Measurements from ENCODE around the gene DDX39B.
"Not testable (repeated sequence)": the region's sequence is repeated elsewhere in the genome, so short reads cannot be mapped to it uniquely, and the experiment has no call there.

Gene DDX39B

DNA sequence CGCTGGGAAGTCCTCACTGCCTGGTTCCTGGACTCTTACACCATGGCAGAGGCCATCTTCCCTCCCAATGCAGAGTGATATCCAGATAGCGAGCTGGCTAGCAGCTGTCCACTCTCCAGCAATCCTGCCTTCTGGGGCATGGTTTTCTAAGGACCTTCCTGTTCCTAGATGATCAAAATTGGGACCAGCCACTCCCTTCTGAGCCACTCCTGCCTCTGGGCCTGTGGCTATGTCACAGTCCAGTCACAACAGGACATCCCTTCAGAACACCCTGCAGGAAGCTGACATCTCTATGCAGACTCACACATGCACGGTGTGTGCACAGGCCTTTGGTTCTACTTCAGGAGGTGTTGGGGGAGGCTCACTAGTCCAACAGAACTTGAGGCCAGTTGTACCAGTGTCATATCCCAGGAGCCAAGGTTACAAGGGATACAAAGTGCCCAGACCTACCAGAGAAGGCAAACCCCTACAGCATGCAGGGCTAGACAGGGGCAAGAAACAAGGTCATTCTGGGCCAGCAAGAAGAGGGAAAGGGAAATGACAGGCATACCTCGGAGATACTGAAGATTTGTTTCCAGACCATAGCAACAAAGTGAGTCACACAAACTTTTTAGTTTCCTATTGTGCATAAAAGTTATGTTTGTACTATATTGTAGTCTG lies 15.7 kb downstream of the DDX39B start:
- DNase-seq: no peak

DNA sequence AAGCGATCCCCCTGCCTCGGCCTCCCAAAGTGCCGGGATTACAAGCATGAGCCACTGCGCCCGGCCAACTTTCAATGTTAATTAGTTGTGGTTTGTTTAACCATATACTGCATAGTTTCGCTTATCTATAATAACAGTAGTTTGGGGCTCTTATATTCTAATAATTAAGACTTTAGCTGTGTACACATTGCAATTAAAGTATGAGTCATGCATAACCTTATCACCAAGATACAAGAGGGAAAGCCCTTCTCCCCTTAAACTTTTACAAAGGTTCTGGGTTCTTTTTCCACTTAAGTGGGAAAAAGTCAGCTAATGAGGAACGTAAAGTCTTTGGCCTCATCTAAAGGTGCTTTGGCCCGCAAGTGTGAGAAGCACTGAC lies 16.3 kb downstream of the DDX39B start:
- DNase-seq: no peak

DNA sequence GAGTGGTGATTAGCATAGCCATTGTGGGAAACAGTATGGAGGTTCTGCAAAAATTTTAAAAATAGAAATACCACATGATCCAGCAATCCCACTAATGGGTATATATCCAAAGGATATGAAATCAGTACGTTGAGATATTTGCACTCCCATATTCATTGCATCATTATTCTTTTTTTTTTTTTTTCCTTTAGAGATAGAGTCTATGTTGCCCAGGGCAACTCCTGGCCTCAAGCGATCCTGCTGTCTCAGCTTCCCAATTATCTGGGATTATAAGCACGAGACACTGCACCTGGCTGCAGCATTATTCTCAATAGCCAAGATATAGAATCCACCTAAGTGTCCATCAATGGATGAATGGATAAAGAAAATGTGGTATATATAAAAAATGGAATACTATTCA lies 20.0 kb downstream of the DDX39B start:
- DNase-seq: no peak

DNA sequence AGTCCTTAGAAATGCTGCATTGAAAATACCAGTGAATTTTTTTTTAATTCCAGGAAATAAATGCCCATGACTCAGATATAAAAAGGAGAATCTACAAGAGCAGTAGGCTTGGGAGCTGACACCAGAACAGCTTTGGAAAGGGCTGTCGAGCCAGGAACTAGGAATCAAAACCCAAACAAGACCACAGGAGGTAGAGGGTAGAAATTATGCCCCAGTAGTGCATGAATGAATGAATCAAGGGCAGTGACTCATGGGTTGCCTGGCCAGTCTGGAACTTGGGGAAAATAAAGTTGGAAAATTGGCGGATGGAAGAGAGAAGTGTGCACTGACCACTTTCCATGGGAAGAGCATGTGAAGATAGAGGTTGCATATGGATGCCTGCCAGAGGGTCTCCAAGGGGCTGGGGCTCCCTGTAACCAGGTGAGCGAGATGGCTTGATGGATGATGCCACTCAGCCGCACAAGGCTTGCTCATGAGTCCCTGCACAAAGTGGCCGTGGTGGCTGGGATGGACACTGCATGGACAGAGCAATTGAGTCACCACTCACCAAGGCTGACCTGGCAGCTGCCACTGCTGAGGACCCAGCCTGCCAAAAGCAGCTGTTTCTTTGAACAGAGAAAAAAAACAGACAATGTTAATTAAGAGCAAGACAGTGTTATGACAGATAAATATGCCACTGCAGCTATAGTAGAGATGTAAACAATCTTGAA lies 28.2 kb downstream of the DDX39B start:
- no peak for DNase-seq

DNA sequence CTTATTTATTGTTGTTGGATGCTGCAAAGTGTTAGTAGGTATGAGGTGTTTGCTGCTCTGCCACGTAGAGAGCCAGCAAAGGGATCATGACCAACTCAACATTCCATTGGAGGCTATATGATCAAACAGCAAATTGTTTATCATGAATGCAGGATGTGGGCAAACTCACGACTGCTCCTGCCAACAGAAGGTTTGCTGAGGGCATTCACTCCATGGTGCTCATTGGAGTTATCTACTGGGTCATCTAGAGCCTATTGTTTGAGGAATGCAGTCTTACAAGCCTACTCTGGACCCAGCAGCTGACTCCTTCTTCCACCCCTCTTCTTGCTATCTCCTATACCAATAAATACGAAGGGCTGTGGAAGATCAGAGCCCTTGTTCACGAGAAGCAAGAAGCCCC lies 31.8 kb downstream of the DDX39B start:
- no peak for DNase-seq

DNA sequence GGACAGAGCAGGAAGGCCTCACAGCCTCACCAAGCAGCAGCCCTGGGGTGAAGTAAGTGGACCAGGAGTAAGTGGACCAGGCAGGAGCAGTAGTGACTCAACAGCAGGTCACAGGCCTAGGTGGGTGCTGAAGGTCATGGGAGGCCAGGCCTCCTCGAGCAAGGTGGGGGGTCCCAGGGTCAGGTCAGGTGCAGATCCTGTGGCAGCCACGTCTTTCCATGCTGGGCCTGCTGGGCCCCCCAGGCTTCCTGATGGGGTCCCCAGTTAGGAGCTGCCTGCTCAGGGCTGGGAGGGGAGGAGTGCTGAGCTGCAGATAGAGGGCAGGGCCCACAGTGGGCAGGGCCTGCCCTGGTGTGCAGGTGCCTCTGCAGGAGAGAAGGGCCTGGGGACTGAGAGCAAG lies 32.8 kb downstream of the DDX39B start:
- DNase-seq: not testable (repeated sequence)

DNA sequence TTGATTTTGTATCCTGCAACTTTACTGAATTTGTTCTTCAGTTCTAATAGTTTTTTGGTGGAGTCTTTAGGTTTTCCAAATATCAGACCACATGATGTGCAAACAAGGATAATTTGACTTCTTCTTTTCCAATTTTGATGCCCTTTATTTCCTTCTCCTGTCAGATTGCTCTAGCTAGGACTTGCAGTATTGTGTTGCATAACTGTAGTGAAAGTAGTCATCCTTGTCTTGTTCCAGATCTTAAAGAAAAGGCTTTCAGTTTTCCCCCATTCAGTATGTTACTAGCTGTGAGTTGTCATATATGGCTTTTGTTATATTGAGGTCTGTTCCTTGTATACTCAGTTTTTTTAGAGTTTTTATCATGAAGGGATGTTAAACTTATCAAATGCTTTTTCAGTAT lies 39.2 kb downstream of the DDX39B start:
- no peak for DNase-seq

DNA sequence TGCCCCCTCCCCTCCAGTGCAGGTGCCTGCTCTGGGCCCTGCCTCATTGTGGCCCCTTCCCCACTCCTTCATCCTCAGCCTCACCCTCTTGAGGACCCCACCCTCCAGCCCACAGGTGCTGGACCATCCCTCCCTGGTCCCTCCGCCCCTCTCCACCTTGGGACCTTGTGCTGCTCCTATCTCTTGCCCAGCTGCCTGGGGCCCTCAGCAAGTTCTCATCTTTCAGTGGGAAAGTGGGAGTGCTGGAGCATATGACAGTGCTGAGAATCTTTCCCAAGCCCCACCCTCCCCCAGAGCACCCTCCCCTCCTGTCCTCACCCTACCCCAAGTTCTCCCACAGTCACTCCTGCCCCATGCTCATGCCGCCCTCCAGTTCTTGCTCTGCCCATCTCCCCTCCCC lies 42.2 kb downstream of the DDX39B start:
- DNase-seq: not testable (repeated sequence)

DNA sequence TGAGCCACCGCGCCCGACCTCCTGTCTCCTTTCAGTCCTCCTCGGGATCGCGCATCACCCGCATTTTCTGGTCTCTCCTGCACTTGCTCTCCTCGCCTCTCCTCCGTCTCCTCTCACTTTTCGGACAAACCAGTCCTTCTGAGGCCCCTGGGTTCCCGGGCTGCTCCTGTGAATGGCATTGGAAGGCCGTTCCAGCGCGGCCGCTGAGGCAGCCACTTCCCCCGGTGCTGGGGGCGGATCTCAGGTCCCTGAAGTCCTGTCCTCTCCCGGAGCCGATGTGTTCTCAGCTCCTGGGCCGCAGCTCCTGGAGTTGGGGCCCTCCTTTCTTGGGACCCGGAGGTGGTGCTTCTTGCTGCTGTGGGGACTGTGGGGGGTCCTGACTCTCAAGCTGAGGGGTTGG lies 43.1 kb downstream of the DDX39B start:
- no peak for DNase-seq

DNA sequence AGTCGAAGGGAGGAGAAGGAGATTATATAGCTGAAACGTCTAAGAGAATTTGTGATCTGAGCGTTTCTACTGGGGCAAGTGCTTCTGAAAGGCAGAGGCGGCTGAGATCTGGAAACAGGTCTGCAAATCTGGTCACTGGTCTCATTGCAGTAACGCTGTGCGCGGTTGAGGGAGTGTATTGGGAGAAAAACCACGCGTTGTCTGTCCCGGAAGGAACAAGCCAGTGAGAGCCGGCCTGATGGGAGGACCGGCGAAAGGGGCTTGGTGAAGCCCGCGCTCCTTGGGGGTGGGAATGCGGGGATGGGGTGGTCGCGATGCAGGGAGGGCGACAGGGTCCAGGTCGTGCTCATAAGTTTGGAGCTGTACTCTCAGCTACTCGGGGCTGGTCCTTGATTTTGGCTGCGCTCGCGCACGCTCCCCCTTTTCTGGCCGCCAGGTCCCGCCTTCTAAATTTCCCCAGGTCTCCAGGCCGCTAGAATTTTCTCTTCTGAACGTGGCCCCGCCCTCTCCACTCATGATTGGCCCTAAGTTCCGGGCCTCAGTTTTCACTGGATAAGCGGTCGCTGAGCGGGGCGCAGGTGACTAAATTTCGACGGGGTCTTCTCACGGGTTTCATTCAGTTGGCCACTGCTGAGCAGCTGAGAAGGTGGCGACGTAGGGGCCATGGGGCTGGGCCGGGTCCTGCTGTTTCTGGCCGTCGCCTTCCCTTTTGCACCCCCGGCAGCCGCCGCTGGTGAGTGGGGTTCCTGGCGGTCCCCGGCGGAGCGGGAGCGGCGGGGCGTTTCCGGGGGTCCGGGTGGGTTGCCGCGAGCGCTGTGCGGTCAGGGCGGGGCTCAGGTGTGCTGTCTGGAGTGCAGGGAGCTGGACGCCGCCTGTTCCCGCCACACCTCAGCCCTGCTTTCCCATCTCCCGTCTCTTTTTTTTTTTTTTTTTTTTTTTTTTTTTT lies 44.0 kb downstream of the DDX39B start, which contains the start of gene MICB:
Gene MICB (plus strand): TSS at position 615 of the 946 bp plus-strand sequence. CDS start 49 bp downstream, at position 664.
- DNase-seq: peak; percentile 4

DNA sequence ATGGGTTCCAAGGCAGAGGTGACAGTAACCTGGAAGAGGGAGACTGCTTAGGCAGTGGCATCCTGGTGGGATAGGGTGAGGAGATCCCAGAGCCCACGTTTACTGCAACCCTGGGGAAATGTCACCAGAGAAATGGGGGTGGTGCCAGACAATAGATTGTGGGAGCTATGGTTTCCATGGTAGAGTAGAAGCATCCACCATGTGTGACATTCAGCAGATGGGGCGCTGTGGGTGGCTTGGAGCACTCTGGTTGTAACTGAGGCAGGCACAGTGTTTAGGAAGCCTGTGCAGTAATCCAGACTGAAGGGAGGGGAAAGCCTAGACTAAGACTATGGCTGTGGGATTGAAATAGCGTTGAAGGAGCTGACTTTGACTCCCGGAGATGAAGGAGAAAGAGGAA lies 45.0 kb downstream of the DDX39B start:
- DNase-seq: not testable (repeated sequence)

DNA sequence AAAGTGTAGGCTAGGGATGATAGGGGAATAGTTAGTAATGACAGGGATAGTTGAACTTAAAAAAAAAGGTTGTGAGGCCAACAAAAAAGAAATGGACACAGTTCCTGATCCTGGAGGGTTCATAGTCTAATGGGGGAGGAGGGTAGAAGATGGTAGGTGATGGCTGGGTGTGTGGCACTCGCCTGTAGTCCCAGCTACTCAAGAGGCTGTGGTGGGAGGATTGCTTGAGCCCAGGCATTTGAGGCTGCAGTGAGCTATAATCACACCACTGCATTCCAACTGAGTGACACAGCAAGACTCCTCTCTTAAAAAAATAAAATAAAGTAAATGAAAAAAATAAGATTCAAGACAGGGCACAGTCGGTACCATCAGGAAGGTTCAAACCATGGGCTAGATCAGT lies 46.2 kb downstream of the DDX39B start:
- DNase-seq: no peak

DNA sequence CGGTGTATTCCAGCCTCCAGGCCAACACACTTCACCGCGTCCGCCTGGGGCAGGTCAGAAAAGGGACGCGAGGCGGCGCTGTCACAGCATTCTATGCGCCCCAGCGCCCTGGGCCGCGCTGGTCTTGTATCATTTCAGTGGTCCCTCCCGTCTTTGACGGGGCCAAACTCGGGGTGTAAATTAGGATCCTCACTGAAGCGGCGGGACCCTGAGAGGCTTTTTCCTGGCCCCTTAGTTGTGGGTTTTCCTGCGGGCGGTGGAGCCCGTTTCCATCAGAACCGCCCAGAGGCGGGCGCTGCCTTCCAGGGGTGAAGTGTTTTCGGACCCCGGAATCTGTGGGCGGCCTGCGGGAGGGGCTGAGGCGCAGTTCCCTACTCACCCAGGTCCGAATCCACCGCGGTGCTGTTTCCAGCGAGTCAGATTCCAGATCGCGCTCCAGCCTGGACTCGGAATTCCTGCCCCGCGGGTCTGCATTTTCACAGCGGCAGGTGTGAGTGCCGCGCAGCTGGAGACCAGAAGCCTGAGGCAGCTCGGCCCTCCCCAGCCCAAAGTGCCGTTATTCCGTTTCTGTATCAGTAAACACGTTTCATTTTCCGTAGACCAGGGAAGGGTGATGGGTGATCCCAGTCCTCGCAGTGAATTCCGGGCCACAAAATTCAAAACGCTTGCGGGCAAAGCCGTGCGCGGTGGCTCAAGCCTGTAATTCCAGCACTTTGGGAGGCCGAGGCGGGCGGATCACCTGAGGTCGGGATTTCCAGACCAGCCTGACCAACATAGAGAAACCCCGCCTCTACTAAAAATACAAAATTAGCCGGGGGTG lies 47.7 kb downstream of the DDX39B start:
- peak; percentile 74 for DNase-seq

DNA sequence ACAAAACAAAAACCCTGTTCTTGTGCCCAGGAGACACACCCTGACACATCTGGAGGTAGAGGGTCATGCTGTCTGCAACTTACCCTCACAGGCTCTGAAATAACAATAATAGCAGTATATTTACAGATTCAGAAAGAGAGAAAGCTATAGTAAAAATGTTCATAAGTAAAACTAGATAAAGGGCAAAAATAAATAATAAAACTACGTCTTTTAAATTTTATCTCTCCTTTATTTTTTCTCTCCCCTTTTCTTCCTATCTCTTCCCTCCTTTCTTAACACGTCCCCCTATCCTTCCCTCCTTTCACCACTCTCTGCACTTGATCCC lies 48.3 kb downstream of the DDX39B start:
- not testable (repeated sequence) for DNase-seq

DNA sequence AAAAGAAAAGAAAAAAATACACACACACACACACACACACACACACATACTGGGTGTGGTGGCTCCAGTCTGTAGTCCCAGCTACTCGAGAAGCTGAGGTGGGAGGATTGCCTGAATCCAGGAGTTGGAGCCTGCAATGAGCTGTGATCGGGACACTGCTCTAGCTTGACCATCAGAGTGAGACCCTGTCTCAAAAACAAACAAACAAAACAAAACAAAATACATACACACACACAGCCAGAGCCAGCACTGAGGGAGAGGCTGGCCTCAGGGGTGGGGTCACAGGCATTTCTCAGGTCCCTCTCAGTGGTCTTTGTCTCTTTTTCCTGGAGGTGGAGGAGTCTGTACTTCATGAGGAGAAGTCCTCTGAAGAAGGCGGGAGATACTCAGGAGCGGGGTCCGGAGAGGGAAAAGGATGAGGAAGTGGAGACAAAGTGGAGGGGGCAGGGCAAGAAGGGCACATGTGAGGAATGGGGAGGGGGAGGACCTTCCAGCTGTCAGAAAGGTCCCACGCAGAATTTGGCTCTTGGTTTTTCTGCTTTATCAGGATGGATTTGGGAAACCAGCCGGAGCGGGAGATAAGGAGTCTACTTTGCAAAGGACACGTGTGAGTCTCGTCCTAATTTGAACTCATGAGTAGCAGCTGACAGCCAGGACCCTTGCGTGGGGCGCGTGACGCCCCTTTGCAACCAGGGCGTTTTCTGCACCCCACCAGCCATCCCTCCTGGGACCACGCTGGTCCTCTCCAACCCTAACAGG lies 51.5 kb downstream of the DDX39B start:
- no peak for DNase-seq

DNA sequence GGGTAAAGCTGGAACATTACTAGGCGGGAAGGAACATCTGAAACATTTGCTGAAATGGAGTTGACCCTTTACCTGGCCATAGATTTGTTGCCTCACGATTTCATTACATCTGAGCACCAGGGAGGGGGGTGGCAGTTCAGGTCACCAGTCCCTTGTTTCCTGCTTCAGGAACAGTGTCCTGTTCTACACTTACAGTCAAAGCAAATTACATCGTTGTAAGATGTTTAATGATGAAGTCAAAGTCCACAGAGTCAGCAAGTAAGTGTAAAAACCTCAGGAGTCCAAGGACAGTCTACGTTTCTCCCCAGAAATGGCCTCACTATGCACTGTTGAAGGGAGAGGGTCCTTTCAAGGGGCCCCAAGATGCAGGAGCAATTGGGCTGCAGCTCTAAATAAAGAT lies 52.7 kb downstream of the DDX39B start:
- DNase-seq: no peak

DNA sequence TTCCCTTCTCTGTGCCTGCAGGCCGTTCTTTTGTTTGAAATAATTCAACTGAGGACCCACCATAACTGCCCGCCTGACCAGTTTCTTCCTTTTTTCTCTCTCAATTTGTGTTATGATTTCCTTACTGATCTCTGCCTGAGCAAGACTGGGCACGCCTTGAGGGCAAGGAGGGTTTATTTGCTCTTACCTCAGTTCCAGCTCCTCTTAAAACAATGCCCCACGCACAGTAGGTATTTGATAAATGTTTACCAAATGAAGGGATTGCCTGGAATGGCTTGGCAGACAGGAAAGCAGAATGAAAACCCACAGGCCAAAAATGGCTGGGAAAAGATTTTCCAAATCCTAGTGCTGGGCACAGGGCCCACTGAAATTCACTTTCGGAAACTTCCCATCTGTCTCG lies 54.1 kb downstream of the DDX39B start:
- DNase-seq: not testable (repeated sequence)

DNA sequence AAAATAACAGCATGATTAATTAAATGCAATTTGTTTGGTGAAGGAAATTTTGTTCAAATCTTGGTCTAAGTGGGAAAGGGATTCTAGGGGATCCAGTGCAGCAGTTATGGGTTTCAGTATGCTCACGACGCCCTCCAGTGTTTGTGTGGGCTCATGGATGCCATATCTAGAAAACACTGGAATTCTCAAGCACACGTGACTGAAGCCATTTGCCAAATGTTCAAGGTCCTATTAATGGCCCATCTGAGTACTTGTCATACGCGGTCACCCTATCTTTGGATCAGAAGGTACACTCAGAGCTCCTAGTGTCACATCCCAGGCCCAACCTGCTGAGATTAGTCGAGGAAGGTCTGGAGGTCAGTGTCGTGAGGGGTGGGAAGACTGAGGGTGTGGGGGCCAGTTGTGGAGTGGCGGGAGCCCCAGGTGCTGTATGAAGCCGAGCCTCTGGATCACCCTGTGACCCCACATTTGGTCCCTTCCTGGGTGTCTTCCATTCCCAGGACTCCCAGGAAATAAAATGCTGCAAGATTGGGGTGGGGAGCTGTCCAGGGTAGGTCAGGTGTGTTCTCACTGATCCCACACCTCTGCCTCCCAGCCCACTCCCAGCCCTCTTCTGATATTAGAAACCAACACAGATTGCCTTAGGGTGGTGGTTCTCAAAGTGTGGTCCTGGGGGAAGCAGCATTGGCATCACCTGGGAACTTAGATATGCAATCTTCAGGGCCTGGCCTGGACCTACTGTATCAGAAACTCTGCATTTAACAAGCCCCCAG lies 55.6 kb downstream of the DDX39B start:
- DNase-seq: not testable (repeated sequence)

DNA sequence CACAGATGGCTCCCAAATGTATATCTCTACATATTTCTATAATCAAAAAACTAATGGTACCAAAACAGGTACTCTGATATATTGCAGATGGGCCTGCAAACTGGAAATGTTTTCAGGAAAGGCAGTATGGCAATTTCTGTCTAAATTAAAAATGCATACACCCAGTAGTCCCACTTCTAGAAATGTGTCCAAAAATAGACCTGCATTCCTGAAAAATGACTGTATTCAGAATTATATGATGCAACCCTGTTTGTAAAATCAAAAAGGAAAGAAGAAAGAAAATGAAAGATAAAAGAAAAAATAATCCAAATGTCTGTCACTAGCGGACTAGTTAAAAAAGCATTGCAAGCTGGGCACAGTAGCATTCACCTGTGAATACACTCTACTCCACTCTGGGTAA lies 56.7 kb downstream of the DDX39B start:
- DNase-seq: no peak

DNA sequence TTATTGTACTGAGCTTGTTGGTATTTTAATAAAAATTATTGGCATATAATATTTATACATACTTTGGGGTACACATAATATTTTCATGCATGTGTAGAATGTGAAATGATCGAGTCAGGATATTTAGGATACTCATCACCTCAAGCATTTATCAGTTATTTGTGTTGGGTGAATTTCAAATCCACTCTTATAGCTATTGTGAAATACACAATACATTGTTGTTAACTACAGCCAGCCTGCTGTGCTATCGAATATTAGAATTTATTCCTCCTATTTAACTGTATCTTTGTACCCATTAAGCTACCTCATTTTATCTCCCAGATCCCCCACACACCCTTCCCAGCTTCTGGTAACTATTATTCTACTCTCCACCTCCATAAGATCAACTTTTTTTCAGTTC lies 58.4 kb downstream of the DDX39B start:
- DNase-seq: no peak

DNA sequence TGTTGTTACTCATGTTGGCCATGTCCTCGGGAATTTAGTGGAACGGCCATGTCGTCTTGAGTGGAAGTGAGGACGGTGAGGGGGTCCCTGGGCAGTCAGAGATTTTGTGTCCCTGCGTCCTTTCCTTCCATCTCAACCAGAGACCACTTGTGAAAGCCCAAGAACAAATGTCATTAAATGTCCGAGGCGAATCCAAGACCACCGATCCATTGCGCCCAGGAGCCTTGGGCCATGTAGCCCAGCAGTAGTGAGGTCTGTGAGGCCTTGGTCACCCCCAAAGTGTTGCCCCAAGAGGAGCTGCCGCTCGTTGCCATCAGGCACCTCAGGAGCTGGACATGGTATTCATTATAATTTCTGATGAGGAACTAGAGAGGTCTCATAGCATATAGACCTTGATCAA lies 61.2 kb downstream of the DDX39B start:
- DNase-seq: no peak
